ENCODE measurements around the gene GPALPP1. TPM values are rescaled to one million over a fixed set of nuclear protein-coding genes. Genes with fewer than 3 reads are reported as not detected.

The GPALPP1 gene
- polyA plus RNA-seq, 1 of the 3 experiments (the other 2 are of a cell fraction): 11.7 TPM

GRCh38 chr13:44967704-44968433, 21.5 kb upstream of the GPALPP1 start (continued):
- TF ChIP-seq RCOR1 (IDR thresholded peaks at IDR 0.05; ENCODE audit: low read length) (no peak), NFIC (IDR thresholded peaks at IDR 0.05; ENCODE audit: borderline replicate concordance) (no peak), MEF2A (IDR thresholded peaks at IDR 0.05; ENCODE audit: borderline replicate concordance, low read depth) (no peak)

DNA sequence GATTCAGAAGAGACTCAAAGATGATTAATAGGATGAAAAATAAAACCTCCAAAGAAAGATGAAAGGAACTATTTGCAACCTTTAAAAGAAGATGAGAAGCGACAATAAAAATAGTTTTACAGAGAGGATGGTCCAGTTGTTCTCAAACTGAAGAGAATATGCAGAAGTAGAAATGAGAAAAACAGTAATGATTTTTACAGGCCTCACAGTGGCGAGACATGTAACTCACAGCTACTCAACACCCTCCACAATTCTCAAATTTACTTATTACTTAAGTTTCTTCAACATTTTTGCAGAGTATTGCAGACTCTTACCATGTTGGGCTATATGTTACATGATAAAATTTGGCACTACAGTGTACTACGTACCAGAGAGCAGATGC, 20.9 kb upstream of the GPALPP1 start:
- peaks cover 20% of the 10 kb centered on the region for H3K79me2 ChIP-seq (ENCODE audit: insufficient read depth)
- CTCF ChIA-PET: interaction anchor here (2.9 to 3.7 kb wide), 2 partner anchors 12 to 485 kb away, joined by 24 to 26 read pairs; no protein-coding TSS in a partner anchor
- no peaks in the 10 kb centered on the region for H3K9me2 ChIP-seq
- no peaks in the 10 kb centered on the region for H3K27me3 ChIP-seq (ENCODE audit: insufficient read depth)
- no peaks in the 10 kb centered on the region for H4K20me1 ChIP-seq (ENCODE audit: insufficient read depth)
- POLR2A ChIA-PET: no interaction called here
- no peak overlapping the region for H3K4me3 ChIP-seq (ENCODE audit: low read depth in 2 of 2, low read length in 1 of 2)
- 85% methylated on average over 3 of the region's 3 CpGs for WGBS (ENCODE audit: low lambda C conversion rate)
- peak overlapping the region in 1 of 2 experiments; percentile 29; a peak in 3 of 4 replicates for H3K27ac ChIP-seq (ENCODE audit: low read depth in 2 of 2, low read length in 1 of 2)
- TF ChIP-seq PBX3 (IDR thresholded peaks at IDR 0.05): peak; percentile 4; the same call in 1 of the 2 replicates
- no peak for TF ChIP-seq JUND (IDR thresholded peaks at IDR 0.05)
- no peak for TF ChIP-seq CHD2 (IDR thresholded peaks at IDR 0.05; ENCODE audit: low read length, partially characterized antibody)
- TF ChIP-seq ELF1 (IDR thresholded peaks at IDR 0.05): no peak
- TF ChIP-seq POLR2AphosphoS5 (IDR thresholded peaks at IDR 0.05; ENCODE audit: low read depth, low read length): no peak
- peaks cover 9% of the 10 kb centered on the region for H3K9me3 ChIP-seq
- H2AFZ ChIP-seq (ENCODE audit: low read depth): no peak overlapping the region
- H3K9ac ChIP-seq: no peak overlapping the region
- H3K36me3 ChIP-seq (replicated peaks in 1 of 2; ENCODE audit: control insufficient read depth in 1 of 2, insufficient read depth in 2 of 2, low read length in 1 of 2): peaks cover 29 to 49% of the 10 kb centered on the region in 2 experiments
- H3F3A ChIP-seq (replicated peaks; ENCODE audit: insufficient read depth): peaks cover 5% of the 10 kb centered on the region
- peaks cover 0 to 17% of the 10 kb centered on the region in 2 experiments; a peak in 2 of 4 replicates for H3K4me1 ChIP-seq (ENCODE audit: control insufficient read depth in 1 of 2, insufficient read depth in 2 of 2, low read depth in 1 of 2, low read length in 1 of 2)
- 0 out of 2 replicates have a peak overlapping the region, but pooled peaks have one; percentile 24 for H3K4me2 ChIP-seq
- DNase-seq: no peak

DNA sequence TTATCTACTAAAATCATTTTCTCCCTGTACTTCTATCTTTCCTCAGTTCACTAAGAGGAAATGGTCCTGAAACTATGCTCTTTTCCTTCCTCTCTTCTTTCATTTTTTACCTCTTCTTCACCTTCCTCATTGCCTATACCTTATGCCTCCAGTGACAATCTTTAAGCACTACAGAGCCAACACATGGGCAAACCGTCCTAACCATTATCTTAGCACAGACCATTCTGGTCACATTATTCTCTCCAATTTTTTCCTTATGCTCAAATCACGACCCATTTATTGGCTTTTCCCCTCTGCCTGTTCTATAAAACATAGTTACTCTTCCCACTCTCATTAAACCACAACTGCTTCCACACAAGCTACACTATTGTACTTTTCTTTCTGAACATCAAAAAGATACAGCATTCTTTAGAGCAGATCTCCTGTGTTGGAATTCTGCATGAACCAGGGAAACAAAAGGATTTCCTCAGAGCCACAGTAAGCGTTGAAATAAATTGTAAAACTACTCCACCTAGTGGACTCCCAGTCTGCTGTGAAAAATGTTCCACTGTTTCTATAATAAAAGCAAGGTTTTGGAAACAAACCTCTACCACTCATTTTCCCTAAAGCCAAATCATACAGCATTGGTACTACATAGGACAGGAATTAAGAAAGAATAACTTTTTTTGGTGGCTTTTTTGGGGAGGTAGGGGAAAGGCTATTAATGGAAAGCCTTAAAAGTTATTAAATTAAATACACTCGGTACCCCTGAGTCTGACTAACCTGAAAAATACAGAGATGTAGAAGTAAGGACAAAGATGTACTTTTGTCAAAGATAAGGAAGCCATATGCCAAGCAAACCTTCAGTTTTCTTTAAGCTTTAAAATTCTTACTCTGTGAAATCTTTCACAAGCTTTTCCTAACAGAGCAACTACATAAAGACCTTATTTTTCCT, 19.5 kb upstream of the GPALPP1 start:
- Histone ChIP-seq H3K9ac (peak overlapping the region; percentile 28; the same call in 1 of the 2 replicates), H3K9me3 (no peaks in the 10 kb centered on the region), H3K27me3 (ENCODE audit: insufficient read depth) (no peaks in the 10 kb centered on the region), H3K36me3 (replicated peaks in 1 of 2; ENCODE audit: control insufficient read depth in 1 of 2, insufficient read depth in 2 of 2, low read length in 1 of 2) (peaks cover 15 to 44% of the 10 kb centered on the region in 2 experiments), H3K4me2 (no peak overlapping the region), H3F3A (replicated peaks; ENCODE audit: insufficient read depth) (peaks cover 8% of the 10 kb centered on the region), H3K79me2 (ENCODE audit: insufficient read depth) (peaks cover 20% of the 10 kb centered on the region), H2AFZ (ENCODE audit: low read depth) (no peak overlapping the region), H4K20me1 (ENCODE audit: insufficient read depth) (no peaks in the 10 kb centered on the region), H3K27ac (ENCODE audit: low read depth in 2 of 2, low read length in 1 of 2) (peak overlapping the region; percentile 1 to 45; a peak in 2 of 4 replicates), H3K4me3 (ENCODE audit: low read depth in 2 of 2, low read length in 1 of 2) (no peak overlapping the region), H3K4me1 (ENCODE audit: control insufficient read depth in 1 of 2, insufficient read depth in 2 of 2, low read depth in 1 of 2, low read length in 1 of 2) (peaks cover 0 to 17% of the 10 kb centered on the region in 2 experiments; a peak in 2 of 4 replicates), H3K9me2 (no peaks in the 10 kb centered on the region)
- DNase-seq: peak; percentile 53
- 52% methylated on average over 4 of the region's 4 CpGs for WGBS (ENCODE audit: low lambda C conversion rate)
- ChIA-PET CTCF (interaction anchor here (0.7 to 3.7 kb wide), 22 partner anchors 9 to 1064 kb away, joined by 3 to 26 read pairs (median 4); no protein-coding TSS in a partner anchor), POLR2A (interaction anchor here (0.6 kb wide), 1 partner anchor 24 kb away, joined by 4 read pairs; no protein-coding TSS in a partner anchor)
- no peak for TF ChIP-seq PBX3 (IDR thresholded peaks at IDR 0.05)
- TF ChIP-seq CTCF (IDR thresholded peaks at IDR 0.05): peak; percentile 89
- no peak for TF ChIP-seq MAX (IDR thresholded peaks at IDR 0.05; ENCODE audit: low read depth)
- peak; percentile 66; the same call in 1 of the 2 replicates for TF ChIP-seq RCOR1 (IDR thresholded peaks at IDR 0.05; ENCODE audit: low read length)
- no peak for TF ChIP-seq MEF2A (IDR thresholded peaks at IDR 0.05; ENCODE audit: borderline replicate concordance, low read depth)
- peak; percentile 78 for TF ChIP-seq SMC3 (IDR thresholded peaks at IDR 0.05; ENCODE audit: low read depth, low read length)
- TF ChIP-seq ELF1 (IDR thresholded peaks at IDR 0.05): no peak
- TF ChIP-seq GABPA (IDR thresholded peaks at IDR 0.05; ENCODE audit: low read depth): no peak
- peak; percentile 90 for TF ChIP-seq RAD21 (IDR thresholded peaks at IDR 0.05; ENCODE audit: low read length)
- TF ChIP-seq CHD2 (IDR thresholded peaks at IDR 0.05; ENCODE audit: low read length, partially characterized antibody): no peak
